Fibroblast of skin of left biceps (primary cell): ENCODE data around the gene ZKSCAN4.

Experiments
- DNase-seq, 2 experiments: peaks; one replicate each; pipeline ENCODE4 v3.0.0-alpha.2; 2013; ENCODE audit warnings: low read depth in 2 of 2

Gene ZKSCAN4

GRCh38 chr6:28252009-28252975, at the start of gene ZKSCAN4:
Gene ZKSCAN4, minus strand, starts transcription at chr6:28252269. Its CDS starts 289 bp downstream, at chr6:28251980.
- DNase-seq, result peak; percentile 77 to 82

GRCh38 chr6:28296520-28297060, 44.5 kb upstream of the ZKSCAN4 start:
- no peak for DNase-seq

DNA sequence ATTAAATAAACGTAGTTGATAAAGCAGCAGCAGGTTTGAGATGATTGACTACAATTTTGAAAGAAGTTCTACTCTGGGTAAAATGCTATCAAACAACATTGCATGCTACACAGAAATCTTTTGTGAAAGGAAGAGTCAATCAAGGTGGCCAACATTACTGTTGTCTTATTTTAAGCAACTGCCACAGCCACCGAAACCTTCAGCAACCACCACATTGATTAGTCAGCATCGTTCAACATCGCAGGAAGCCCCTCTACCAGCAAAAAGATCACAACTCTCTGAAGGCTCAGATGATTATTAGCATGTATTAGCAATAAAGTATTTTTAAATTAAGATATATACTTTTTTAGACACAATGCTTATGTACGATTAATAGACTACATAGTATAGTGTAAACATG, 43.3 kb upstream of the ZKSCAN4 start:
- DNase-seq, result no peak

GRCh38 chr6:28291573-28291972, 39.5 kb upstream of the ZKSCAN4 start:
- DNase-seq, result no peak

DNA sequence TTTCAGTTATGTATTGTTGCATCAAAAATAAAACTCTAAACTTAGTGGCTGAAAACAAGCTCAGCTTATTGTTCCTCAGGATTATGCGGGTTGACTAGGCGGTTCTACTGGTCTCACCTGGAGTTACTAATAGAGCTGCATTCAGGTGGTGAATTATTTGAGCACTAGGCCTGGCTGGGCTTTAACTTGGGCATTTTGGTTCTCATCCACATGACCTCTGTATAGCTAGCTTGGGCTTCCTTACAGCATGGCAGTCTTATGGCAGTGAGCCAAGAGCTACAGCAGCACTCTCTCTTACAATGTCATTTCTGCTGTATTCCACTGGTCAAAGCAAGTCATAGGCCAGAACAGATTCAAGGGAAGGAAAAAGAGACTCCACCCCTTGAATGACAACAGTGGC, 30.9 kb upstream of the ZKSCAN4 start:
- DNase-seq, result no peak

- DNase-seq, result peak in 1 of 2 experiments; percentile 39
These were observed 29.4 kb upstream of the ZKSCAN4 start, which contains the start of gene PGBD1 for GRCh38 chr6:28281288-28282064. Gene PGBD1, plus strand, starts transcription at chr6:28281572. Its CDS starts 2,242 bp downstream, at chr6:28283814.

DNA sequence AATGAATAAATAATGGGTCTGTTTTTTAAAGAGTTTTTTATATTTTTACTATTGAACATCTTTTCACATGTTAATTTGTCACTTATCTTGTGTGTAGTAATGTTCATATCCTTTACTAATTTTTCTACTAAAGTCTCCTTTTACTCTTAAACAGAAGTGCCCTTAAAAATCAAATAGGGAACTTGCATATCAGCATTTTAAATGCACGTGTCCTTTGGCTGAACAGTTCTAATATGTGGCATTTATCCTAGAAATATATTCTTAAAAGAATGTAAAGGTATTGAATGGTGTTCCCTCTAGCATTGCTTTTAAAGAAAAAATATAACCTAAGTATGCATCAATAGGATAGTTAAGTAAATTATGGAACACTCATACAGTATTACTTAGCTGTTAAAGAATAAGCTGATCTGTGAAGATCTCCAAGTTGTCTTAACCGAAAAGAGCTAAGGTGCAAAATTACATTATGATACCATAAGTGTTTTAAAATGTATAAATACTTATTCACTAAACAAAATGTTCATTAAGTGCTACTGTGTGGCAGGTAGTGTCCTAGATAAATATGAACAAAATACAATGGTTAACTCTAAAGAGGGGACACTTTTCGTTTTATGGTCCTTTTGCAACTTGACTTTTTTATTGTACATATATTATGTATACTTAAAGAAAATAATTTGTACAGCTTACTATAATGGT, 28.7 kb upstream of the ZKSCAN4 start:
- no peak for DNase-seq

- DNase-seq, result no peak
These were observed 25.7 kb upstream of the ZKSCAN4 start for GRCh38 chr6:28277746-28278145.

DNA sequence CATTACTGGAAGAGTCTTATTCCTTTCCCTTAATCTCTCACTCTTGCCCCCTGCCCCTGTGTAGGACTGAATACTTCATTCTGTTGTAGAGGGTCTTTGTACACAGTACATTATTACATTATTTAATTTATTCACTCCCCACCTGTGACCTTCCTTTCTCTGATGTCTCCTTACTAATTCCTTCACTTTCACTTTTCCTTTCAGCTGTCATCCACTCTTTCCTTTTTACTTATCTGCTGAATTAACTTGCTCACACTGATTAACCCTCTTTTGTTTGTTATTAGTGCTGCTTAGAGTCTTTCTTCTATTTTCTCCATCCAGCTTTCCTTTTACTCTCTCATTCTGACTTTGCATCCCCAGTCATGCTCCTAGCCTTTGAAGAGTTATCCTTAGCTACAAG, 22.8 kb upstream of the ZKSCAN4 start:
- DNase-seq, result no peak

- DNase-seq, result peak; percentile 46 to 47
These were observed 17.4 kb upstream of the ZKSCAN4 start for GRCh38 chr6:28269492-28269891.

DNA sequence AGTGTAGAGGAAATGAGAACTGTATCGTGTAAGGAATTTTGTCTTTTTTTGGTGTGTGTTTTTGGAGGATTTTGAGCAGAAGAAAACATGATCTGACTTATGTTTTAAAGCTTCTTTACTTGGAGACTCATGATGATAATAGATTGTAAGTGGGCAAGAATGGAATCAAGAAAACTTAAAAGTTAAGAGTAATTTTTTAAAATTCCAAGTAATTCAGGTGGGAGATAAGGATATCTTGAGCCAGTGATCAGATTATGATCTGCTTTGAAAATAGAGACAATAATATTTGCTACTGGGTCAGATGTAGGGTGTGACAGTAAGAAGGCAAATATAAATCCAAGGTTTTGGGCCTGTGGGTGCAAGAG, 15.6 kb upstream of the ZKSCAN4 start:
- DNase-seq, result no peak

DNA sequence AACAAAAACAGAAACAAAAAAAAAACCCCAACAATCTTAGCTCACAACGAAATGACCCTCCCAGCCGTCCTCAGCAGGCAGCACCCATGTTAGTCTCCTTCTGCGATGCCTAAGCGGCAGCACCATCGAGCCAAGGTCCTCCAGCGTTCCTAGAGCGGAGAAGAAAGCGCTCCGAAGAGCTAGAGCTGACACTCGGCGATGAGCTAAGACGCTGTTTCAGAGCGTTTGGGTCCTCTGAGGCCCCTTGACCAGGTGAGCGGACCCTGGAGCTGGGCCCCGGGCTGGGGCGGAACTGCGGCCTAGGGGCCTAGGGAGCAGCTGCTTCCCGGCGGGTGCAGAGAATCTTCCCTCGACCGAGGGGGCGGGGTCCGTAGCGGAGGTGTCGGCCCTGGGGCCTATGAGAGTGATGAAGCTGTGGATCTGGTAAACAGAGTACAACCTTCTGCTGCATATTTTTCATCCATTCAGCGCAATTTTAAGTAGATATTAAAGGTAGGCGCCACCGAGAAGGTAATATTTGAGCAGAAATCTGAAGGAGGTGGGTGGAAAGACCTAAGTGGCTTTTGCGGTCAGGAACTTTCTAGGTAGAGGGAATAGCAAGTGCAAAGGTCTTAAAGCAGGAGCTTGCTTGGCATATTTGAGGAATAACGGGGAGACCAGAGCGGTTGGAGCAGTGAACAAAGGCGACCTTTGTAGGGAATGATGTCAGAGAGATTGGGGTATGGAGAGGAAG, 15.1 kb upstream of the ZKSCAN4 start, which contains the start of gene ZSCAN26:
ZSCAN26 (plus strand) TSS at position 182 of the 733 bp plus-strand sequence. CDS start 4,777 bp downstream, outside the sequence.
- peak; percentile 73 to 76 for DNase-seq

GRCh38 chr6:28266563-28266961, 14.5 kb upstream of the ZKSCAN4 start:
- DNase-seq, result no peak

DNA sequence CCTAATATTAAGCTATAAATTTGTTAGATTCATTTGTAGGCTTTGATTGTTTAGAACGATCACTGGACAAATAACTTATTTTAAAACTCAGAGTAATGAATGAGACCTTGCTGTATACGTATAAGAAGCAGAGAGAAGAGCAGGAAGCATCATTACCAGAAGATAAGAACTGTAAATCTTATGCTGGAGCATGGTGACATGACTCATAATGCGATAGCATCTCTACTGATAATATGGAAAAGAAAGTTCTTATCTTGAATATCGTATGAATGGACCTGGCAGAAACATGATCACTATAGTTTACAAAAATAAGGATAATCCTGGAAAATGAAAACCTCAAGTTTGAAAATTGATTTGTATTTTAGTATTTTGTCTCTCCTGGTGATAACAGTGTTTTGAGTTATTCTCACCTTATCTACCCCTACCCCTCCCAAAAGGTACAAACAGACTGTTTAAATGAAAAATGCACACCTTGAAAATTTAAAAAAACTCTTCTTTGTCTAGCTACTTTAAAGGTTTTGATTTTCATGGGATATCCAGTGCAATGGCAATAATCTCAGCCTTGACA, 12.8 kb upstream of the ZKSCAN4 start:
- no peak for DNase-seq

DNA sequence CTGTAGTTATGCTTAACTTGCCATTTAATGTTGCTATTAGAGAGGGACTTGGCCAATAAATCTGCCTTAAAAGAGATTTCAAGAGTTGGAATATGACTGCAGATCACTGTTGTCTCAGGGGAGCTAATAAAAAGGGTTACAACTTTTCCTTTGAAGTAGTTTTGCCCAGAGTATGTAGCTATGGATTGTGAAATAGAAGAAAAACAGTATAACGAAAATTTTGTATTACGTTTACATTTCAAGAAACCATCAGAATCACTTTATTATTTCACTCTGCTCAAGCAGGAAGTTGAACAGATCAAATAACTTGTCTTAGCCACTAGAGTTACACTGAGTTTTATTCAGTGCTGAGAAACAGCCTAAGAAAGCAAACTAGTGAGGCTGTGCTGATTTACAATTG, 11.9 kb upstream of the ZKSCAN4 start:
- no peak for DNase-seq

- peak; percentile 35 to 40 for DNase-seq
These were observed 7.1 kb upstream of the ZKSCAN4 start, which contains the start of gene NKAPL for GRCh38 chr6:28258877-28259777. Gene NKAPL, plus strand, starts transcription at chr6:28259297. Its CDS starts 75 bp downstream, at chr6:28259372.

DNA sequence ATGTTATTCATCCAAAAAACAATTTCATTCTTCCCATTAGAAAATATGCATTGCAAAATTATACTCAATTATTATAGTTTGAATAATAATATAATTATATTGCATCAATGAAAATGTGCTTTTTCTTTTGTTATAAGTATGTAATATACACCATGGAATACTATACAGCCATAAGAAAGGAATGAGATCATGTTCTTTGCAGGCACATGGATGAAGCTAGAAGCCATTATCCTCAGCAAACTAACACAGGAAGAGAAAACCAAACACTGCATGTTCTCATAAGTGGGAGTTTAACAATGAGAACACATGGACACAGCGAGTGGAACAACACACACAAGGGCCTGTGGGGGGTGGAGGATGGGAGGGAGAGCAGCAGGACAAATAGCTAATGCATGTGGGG, 5.0 kb upstream of the ZKSCAN4 start:
- no peak for DNase-seq

GRCh38 chr6:28254121-28254519, 2.1 kb upstream of the ZKSCAN4 start:
- no peak for DNase-seq

- no peak for DNase-seq
These were observed 434 bp downstream of the ZKSCAN4 start for GRCh38 chr6:28251661-28252008.
